ENCODE results near the gene RELB.

RELB gene

DNA sequence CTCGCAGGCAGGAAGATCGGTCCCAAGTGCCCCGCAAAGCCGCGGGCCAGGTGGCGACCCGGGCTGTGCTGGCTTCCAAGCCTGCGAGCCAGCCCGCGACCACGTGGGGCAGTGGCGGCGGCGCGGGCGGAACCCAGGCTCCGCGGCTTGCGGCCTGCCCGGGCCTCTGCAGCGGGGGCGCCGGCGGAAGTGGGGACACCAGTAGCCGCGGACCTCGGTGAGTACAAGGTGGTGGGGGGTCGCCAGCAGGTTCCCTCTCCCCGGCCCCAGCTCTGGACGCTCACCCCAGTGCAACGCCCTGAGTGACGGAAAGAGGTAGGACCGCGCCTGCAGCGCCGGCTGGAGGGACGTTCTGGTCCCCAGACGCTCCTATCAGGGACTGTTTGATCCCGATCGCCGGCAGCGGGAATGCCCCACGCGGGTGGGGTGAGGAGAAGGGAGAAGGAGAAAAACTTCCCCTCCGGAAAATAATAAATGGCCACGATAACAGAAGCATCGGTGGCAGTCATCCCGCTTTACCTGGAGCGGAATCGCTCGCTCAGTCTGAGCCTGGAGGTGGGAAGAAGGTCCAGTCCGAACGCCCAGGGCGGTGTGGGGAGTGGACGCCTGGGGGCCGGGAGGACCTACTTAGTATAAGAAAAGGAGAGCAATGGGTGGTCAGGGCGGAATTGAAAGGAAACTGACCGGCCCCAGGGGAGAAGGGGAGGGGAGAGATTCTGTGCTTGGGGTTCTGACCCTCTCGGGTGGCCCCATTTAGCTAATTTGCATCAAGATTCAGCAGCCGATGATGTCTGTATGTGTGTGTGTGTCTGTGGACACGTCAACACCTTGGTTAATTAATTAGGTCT, 78.0 kb downstream of the RELB start, which contains the start of gene GEMIN7:
TSS of gene GEMIN7 (plus strand) at position 198 of the 848 bp plus-strand sequence. CDS start 10,855 bp downstream, outside the sequence.
- peaks cover 16% of the 10 kb centered on the region for H3K36me3 ChIP-seq
- H3K9me3 ChIP-seq (ENCODE audit: severe bottlenecking) = no peaks in the 10 kb centered on the region
- TF ChIP-seq, protein P1, sequence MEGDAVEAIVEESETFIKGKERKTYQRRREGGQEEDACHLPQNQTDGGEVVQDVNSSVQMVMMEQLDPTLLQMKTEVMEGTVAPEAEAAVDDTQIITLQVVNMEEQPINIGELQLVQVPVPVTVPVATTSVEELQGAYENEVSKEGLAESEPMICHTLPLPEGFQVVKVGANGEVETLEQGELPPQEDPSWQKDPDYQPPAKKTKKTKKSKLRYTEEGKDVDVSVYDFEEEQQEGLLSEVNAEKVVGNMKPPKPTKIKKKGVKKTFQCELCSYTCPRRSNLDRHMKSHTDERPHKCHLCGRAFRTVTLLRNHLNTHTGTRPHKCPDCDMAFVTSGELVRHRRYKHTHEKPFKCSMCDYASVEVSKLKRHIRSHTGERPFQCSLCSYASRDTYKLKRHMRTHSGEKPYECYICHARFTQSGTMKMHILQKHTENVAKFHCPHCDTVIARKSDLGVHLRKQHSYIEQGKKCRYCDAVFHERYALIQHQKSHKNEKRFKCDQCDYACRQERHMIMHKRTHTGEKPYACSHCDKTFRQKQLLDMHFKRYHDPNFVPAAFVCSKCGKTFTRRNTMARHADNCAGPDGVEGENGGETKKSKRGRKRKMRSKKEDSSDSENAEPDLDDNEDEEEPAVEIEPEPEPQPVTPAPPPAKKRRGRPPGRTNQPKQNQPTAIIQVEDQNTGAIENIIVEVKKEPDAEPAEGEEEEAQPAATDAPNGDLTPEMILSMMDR (IDR thresholded peaks at IDR 0.05; ENCODE audit: low read depth, low read length) = no peak
- H3K27me3 ChIP-seq (ENCODE audit: insufficient read depth, low read depth, severe bottlenecking) = no peaks in the 10 kb centered on the region
- H3K27ac ChIP-seq = peak within 1 kb of the TSS; percentile 81
- DNase-seq = peak; percentile 82
- peak within 1 kb of the TSS; percentile 99 for H3K4me3 ChIP-seq (ENCODE audit: low read depth, low read length)

DNA sequence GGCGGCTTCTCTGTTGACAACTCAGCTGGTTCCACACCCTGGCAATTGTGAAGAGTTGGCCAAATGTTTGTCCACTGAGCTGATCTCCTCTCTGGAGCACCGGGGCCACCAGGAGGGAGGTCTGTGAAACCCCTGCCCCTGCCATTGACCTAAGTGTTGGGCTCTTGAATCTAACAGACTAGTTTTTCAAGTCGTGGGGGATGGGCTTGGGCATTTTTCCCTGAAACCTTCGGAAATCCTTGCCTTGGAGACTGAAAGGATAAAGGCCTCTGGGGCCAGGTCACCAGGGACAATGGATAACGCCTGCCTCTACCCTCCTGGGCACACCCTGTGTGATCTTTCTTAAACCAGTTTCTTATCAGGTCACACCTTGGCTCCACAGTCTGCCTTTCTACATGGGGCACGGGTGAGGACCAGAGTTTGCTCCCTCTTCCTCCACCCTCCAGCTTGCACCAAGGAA, 78.7 kb downstream of the RELB start:
- Histone ChIP-seq H3K27me3 (ENCODE audit: insufficient read depth, low read depth, severe bottlenecking) (no peaks in the 10 kb centered on the region), H3K9me3 (ENCODE audit: severe bottlenecking) (no peaks in the 10 kb centered on the region), H3K4me3 (ENCODE audit: low read depth, low read length) (peak overlapping the region; percentile 99), H3K36me3 (peaks cover 22% of the 10 kb centered on the region), H3K27ac (peak overlapping the region; percentile 81)
- no peak for DNase-seq
- TF ChIP-seq, protein P1 (IDR thresholded peaks at IDR 0.05; ENCODE audit: low read depth, low read length) = no peak

DNA sequence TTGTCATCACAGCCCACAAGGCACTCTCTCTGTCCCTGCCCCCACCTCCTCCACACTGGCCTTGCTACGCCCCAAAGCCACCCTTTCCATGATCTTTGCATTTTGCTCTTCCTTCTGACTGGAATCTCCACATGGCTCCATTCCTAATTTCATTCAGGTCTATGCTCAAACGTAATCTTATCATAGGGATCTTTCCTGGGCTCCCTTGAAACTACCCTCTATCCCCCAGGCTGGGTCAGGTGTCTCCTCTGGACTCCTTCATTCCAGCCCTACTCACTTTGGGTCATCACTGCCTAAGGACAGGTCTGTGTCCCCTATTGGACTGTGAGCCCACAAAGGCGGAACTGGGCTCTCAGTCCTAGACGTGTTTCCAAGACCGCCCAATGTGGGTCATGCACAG, 80.9 kb downstream of the RELB start:
- DNase-seq = no peak
- Histone ChIP-seq H3K36me3 (peaks cover 39% of the 10 kb centered on the region), H3K27me3 (ENCODE audit: insufficient read depth, low read depth, severe bottlenecking) (no peaks in the 10 kb centered on the region), H3K4me3 (ENCODE audit: low read depth, low read length) (no peak overlapping the region), H3K9me3 (ENCODE audit: severe bottlenecking) (no peaks in the 10 kb centered on the region), H3K27ac (no peak overlapping the region)
- TF ChIP-seq, protein P1 (IDR thresholded peaks at IDR 0.05; ENCODE audit: low read depth, low read length) = no peak

DNA sequence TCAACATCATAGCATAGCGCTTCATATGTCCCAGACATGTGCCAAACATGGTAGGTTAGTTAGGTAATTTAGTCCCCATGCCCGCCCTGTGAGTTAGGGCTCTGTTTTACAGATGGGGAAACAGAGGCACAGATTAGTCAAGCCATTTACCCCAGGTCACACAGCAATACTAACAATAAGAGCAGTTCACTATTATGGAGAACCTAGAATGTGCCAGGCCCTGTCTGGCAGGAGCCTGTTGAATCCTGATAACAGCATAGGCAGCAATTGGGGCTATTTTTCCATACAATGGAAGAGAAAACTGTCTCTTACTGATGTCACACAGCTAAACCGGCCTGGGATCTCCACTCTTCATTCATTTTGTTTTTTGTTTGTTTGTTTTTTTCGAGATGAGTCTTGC, 85.2 kb downstream of the RELB start:
- TF ChIP-seq, protein P1 (IDR thresholded peaks at IDR 0.05; ENCODE audit: low read depth, low read length) = no peak
- Histone ChIP-seq H3K4me3 (ENCODE audit: low read depth, low read length) (no peak overlapping the region), H3K36me3 (peaks cover 54% of the 10 kb centered on the region), H3K9me3 (ENCODE audit: severe bottlenecking) (no peaks in the 10 kb centered on the region), H3K27me3 (ENCODE audit: insufficient read depth, low read depth, severe bottlenecking) (no peaks in the 10 kb centered on the region), H3K27ac (no peak overlapping the region)
- no peak for DNase-seq

DNA sequence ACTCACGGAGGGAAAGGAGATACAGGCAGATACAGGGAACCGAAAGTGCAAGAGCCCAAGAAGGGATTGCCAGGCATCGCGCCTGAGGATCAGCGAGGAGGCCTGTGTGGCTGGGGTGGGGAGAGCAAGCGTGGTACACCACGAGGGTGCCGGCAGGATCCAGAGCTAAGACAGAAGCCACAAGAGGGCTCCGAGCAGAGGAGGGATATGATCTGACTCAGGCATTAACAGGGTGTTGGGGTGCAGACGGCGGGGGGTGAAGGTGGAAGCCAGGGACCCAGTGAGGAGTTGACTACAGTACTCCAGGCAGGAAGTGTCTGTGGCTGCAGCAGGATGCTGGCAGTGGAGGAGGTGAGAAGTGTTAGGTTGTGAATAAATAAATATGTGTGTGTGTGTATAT, 86.3 kb downstream of the RELB start:
- Histone ChIP-seq H3K4me3 (ENCODE audit: low read depth, low read length) (no peak overlapping the region), H3K27ac (no peak overlapping the region), H3K36me3 (peaks cover 45% of the 10 kb centered on the region), H3K27me3 (ENCODE audit: insufficient read depth, low read depth, severe bottlenecking) (no peaks in the 10 kb centered on the region), H3K9me3 (ENCODE audit: severe bottlenecking) (no peaks in the 10 kb centered on the region)
- TF ChIP-seq, protein P1 (IDR thresholded peaks at IDR 0.05; ENCODE audit: low read depth, low read length) = no peak
- no peak for DNase-seq
